ENCODE data around the gene BCAS2.

BCAS2 gene

GRCh38 chr1:114581335-114582287, at the start of gene BCAS2:
BCAS2 (minus strand) TSS chr1:114581615; CDS start chr1:114581591, 24 bp downstream.
- Histone ChIP-seq H3K27ac (peak within 1 kb of the TSS; percentile 60 to 92 (median 85)), H3K4me3 (peak within 1 kb of the TSS; percentile 51 to 63 (median 60))

- H3K27ac ChIP-seq: no peak overlapping the region
- H3K4me3 ChIP-seq: no peak overlapping the region
Observed at GRCh38 chr1:114627107-114627506, 45.7 kb upstream of the BCAS2 start.

- Histone ChIP-seq H3K4me3 (no peak overlapping the region), H3K27ac (no peak overlapping the region)
Observed at GRCh38 chr1:114623364-114623763, 41.9 kb upstream of the BCAS2 start.

- no peak overlapping the region for H3K4me3 ChIP-seq
- H3K27ac ChIP-seq: peak overlapping the region in 2 of 21 experiments; percentile 18 to 58
Observed at GRCh38 chr1:114620419-114620818, 39.0 kb upstream of the BCAS2 start.

- Histone ChIP-seq H3K27ac (peak overlapping the region in 5 of 21 experiments; percentile 18 to 58 (median 26)), H3K4me3 (no peak overlapping the region)
Observed at GRCh38 chr1:114618606-114619005, 37.2 kb upstream of the BCAS2 start.

- H3K4me3 ChIP-seq: no peak overlapping the region
- H3K27ac ChIP-seq: peak overlapping the region in 20 of 21 experiments; percentile 50 to 88 (median 74)
Observed at GRCh38 chr1:114610546-114611245, 29.3 kb upstream of the BCAS2 start.

- Histone ChIP-seq H3K4me3 (no peak overlapping the region), H3K27ac (peak overlapping the region in 3 of 21 experiments; percentile 70 to 85 (median 76))
Observed at GRCh38 chr1:114609826-114610225, 28.4 kb upstream of the BCAS2 start.

- H3K4me3 ChIP-seq: no peak overlapping the region
- no peak overlapping the region for H3K27ac ChIP-seq
Observed at GRCh38 chr1:114609026-114609425, 27.6 kb upstream of the BCAS2 start.

- Histone ChIP-seq H3K27ac (no peak overlapping the region), H3K4me3 (no peak overlapping the region)
Observed at GRCh38 chr1:114607223-114607622, 25.8 kb upstream of the BCAS2 start.

- H3K27ac ChIP-seq: no peak overlapping the region
- H3K4me3 ChIP-seq: no peak overlapping the region
Observed at GRCh38 chr1:114597949-114598348, 16.5 kb upstream of the BCAS2 start.

- H3K4me3 ChIP-seq: no peak overlapping the region
- peak overlapping the region in 1 of 21 experiments; percentile 40 for H3K27ac ChIP-seq
Observed at GRCh38 chr1:114595602-114596001, 14.2 kb upstream of the BCAS2 start.

GRCh38 chr1:114594046-114594445, 12.6 kb upstream of the BCAS2 start:
- Histone ChIP-seq H3K27ac (no peak overlapping the region), H3K4me3 (no peak overlapping the region)

GRCh38 chr1:114589122-114589521, 7.7 kb upstream of the BCAS2 start:
- H3K27ac ChIP-seq: no peak overlapping the region
- no peak overlapping the region for H3K4me3 ChIP-seq

GRCh38 chr1:114588196-114588689, 6.8 kb upstream of the BCAS2 start:
- Histone ChIP-seq H3K4me3 (no peak overlapping the region), H3K27ac (no peak overlapping the region)

GRCh38 chr1:114587203-114587991, 6.0 kb upstream of the BCAS2 start:
- Histone ChIP-seq H3K4me3 (no peak overlapping the region), H3K27ac (no peak overlapping the region)

- Histone ChIP-seq H3K27ac (no peak overlapping the region), H3K4me3 (no peak overlapping the region)
Observed at GRCh38 chr1:114586513-114587047, 5.2 kb upstream of the BCAS2 start.

- Histone ChIP-seq H3K4me3 (no peak overlapping the region), H3K27ac (no peak overlapping the region)
Observed at GRCh38 chr1:114585231-114585630, 3.8 kb upstream of the BCAS2 start.

GRCh38 chr1:114574365-114574764, 7.0 kb downstream of the BCAS2 start:
- H3K27ac ChIP-seq: no peak overlapping the region
- no peak overlapping the region for H3K4me3 ChIP-seq

- Histone ChIP-seq H3K27ac (no peak overlapping the region), H3K4me3 (no peak overlapping the region)
Observed at GRCh38 chr1:114564141-114564540, 17.3 kb downstream of the BCAS2 start.
